Lower lobe of right lung (tissue), 2 donors: Measurements from ENCODE around the gene ATG4D. TPM values are rescaled to one million over a fixed set of nuclear protein-coding genes. Genes with fewer than 3 reads are reported as not detected.

Source experiments
- ATAC-seq, 2 donors: fragments of 200-7000 bp; cut with Tn5 transposase; one replicate each; pipeline ENCODE4 v1.9.1; 2020 to 2022; ENCODE audit warnings: mild to moderate bottlenecking in 2 of 2, moderate library complexity in 2 of 2
- DNase-seq: peaks from one replicate; pipeline ENCODE4 v3.0.0-alpha.2; 2020
- H3K27ac ChIP-seq: fragments of 200-600 bp; one replicate; pipeline ENCODE4 v1.8.0; 2022
- H3K27me3 ChIP-seq: fragments of 200-600 bp; one replicate; pipeline ENCODE4 v1.8.0; 2022; ENCODE audit warnings: low read depth
- H3K36me3 ChIP-seq: fragments of 200-600 bp; one replicate; pipeline ENCODE4 v1.8.0; 2022; ENCODE audit warnings: mild to moderate bottlenecking
- H3K4me1 ChIP-seq: fragments of 200-600 bp; one replicate; pipeline ENCODE4 v1.8.0; 2022
- H3K4me3 ChIP-seq: fragments of 200-600 bp; one replicate; pipeline ENCODE4 v1.8.0; 2022; ENCODE audit warnings: mild to moderate bottlenecking
- H3K9me3 ChIP-seq: fragments of 200-600 bp; one replicate; pipeline ENCODE4 v1.8.0; 2022
- intact Hi-C: fragments of 100-400 bp; cut with DNase I; formaldehyde crosslinking; loops from one replicate; pipeline ENCODE4 v1.11.0; 2022
- total RNA-seq: library from RNA; stranded (reverse); fragmentation: NEBNext Ultra II Directional; extraction: Animal tissue kit (Norgen Biotek cat#: 25700); gene quantifications from one replicate; pipeline ENCODE4 v1.2.1, GENCODE V29; 2021
- TF ChIP-seq, protein P1 (sequence below): fragments of 200-600 bp; IDR thresholded peaks from one replicate; pipeline ENCODE4 v1.8.0; 2022; ENCODE audit warnings: antibody characterized with exemption, mild to moderate bottlenecking
- donor health status: DM: no; HTN: yes; CAD: no; lungs with severe emphysema.

The ATG4D gene
- total RNA-seq, 1 donor from 2014 or later = 22.9 TPM

DNA sequence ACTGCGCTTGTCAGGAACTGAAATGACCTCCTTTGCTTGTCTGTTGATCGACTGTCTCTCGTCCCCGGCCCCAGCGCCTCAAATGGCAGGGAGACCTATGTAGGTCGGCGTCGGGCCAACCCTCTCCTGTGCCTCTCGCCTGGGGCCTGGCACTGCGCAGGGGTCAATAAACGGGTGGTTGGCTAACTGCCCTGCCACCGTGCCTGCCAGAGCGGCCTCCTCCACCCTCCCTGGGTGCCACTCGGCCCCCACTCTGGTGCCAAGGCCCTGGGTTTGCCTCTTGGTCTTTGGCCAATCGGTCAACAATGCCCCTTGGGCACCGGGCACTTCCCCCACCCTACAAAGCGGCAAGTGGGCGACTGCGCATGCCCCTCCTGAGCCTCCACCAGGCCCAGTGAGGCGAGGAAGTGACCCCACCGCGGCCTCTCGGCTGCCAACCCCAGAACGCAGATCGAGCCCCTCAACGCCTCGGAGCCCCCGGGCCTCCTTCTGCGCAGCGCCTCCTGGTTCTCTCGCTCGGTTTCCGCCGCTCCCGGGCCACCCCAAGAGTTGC is 41.7 kb upstream of the ATG4D start:
- Histone ChIP-seq H3K4me1 (peaks cover 56% of the 10 kb centered on the region), H3K27me3 (no peaks in the 10 kb centered on the region), H3K36me3 (peaks cover 26% of the 10 kb centered on the region), H3K27ac (peak overlapping the region; percentile 97), H3K9me3 (no peaks in the 10 kb centered on the region), H3K4me3 (peak overlapping the region; percentile 85)
- DNase-seq (peak; percentile 92), ATAC-seq (peak; percentile 84 to 86)
- intact Hi-C loops = no loop called here
- TF ChIP-seq, protein P1, sequence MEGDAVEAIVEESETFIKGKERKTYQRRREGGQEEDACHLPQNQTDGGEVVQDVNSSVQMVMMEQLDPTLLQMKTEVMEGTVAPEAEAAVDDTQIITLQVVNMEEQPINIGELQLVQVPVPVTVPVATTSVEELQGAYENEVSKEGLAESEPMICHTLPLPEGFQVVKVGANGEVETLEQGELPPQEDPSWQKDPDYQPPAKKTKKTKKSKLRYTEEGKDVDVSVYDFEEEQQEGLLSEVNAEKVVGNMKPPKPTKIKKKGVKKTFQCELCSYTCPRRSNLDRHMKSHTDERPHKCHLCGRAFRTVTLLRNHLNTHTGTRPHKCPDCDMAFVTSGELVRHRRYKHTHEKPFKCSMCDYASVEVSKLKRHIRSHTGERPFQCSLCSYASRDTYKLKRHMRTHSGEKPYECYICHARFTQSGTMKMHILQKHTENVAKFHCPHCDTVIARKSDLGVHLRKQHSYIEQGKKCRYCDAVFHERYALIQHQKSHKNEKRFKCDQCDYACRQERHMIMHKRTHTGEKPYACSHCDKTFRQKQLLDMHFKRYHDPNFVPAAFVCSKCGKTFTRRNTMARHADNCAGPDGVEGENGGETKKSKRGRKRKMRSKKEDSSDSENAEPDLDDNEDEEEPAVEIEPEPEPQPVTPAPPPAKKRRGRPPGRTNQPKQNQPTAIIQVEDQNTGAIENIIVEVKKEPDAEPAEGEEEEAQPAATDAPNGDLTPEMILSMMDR = no peak

DNA sequence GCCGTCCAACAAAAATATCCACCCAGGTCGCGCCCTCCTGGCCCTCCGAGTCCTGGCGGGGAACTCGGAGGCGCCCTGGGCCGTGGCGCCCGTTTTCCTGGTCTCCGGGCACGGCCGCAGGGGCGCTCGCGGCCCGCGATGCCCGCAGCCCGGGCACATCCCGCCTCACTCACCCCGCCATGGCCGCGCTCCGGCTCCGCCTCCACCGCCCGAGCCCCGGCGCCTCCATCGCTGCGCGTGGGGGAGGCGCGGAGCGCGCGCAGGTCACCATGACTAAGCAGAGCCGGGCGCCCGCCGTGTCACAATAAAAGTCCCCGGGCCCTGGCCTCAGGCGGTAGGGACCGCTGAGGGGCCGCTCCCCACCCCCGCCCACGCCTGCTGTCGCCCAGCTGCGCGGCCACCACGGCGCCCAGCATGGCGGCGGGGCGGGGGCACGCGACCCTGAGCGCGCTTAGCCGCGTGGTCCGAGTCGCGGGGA is 41.1 kb upstream of the ATG4D start:
- peaks cover 21% of the 10 kb centered on the region for H3K36me3 ChIP-seq
- H3K27me3 ChIP-seq = no peaks in the 10 kb centered on the region

DNA sequence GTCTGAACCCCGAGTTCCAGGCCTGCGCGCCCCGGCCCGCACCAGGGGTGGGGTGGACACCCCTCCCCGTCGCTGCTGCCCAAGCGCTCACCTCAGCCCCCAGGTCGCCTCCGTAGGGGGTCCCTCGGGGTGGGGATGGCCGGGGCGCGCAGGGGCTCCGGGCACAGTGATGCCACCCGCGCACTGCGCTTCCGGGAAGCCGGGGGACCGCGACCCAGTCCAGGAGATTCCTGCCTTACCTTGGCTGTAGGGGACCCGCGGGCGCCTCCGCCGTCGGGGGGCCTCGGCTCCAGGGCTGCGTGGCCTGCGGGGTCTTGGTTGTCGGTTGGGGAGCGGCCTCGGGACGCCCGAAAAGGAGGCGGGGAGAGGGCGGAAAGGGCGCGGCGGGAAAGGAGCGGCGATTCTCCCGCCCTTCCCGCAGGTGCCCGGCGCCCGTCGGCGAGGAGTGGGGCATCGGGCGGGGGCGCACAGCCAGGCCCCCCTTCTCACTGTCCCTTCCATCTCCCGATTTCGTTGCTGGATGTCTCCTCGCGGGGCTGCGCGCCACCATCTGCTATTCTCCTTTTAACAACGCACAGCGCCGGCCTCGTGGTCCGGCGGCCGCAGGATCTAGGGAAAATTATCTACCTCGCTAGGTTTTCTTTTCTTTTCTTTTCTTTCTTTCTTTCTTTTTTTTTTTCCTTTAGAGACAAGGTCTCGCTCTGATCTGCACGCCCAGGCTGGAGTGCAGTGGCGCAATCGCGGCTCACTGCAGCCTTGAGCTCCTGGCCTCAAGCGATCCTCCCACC is 40.5 kb upstream of the ATG4D start, which contains the start of gene KEAP1:
Gene KEAP1 (minus strand): TSS at position 355 of the 788 bp plus-strand sequence. CDS start 3,323 bp downstream, outside the sequence.
- peak within 1 kb of the TSS; percentile 85 for H3K4me3 ChIP-seq
- peak; percentile 59 for DNase-seq
- ATAC-seq = peak; percentile 34 to 39
- peak within 1 kb of the TSS; percentile 97 for H3K27ac ChIP-seq
- no peaks in the 10 kb centered on the region for H3K27me3 ChIP-seq
- H3K36me3 ChIP-seq = peaks cover 18% of the 10 kb centered on the region
- H3K4me1 ChIP-seq = peaks cover 48% of the 10 kb centered on the region
- H3K9me3 ChIP-seq = no peaks in the 10 kb centered on the region
- intact Hi-C loops = no loop called here
- TF ChIP-seq, protein P1 = no peak

More for the DNA sequence above, 41.1 kb upstream of the ATG4D start:
- Histone ChIP-seq H3K9me3 (no peaks in the 10 kb centered on the region), H3K4me3 (peak overlapping the region; percentile 85), H3K4me1 (peaks cover 51% of the 10 kb centered on the region), H3K27ac (peak overlapping the region; percentile 97)
- intact Hi-C loops = no loop called here
- DNase-seq (peak; percentile 97), ATAC-seq (peak; percentile 96)
- TF ChIP-seq, protein P1 = no peak

DNA sequence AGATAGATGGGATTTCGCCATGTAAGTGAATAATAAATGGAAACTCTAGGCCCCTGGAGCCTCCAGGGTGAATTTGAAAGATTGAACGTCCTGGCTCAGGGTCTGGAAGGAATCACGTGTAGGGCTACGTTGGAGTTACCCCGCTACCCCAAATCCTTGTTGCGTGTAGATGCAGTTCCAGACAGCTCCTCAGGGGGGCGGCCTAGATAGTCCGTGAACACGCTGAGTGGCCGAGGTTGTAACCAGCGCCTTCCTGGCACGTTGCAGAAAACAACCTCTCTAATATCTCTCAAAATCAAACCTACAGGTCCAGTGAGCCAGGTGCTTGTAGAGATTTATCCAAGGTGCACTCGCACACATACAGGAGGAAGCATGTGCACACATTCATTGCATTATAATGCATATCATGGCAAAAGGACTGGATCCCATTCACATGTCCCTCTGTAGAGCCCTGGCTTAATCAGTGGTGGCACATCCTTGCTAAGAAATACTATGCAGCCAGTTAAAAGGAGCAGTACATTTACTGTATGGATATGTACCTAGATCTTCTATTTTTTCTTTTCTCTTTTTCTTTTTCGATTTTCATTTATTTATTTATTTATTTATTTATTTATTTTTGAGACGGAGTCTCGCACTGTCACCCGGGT is 38.0 kb upstream of the ATG4D start:
- H3K4me3 ChIP-seq = no peak overlapping the region
- DNase-seq (peak; percentile 87), ATAC-seq (peak in 1 of 2 donors; percentile 43)
- TF ChIP-seq, protein P1 = peak; percentile 87
- intact Hi-C loops = no loop called here
- no peaks in the 10 kb centered on the region for H3K36me3 ChIP-seq
- H3K27ac ChIP-seq = no peak overlapping the region
- H3K27me3 ChIP-seq = peaks cover 16% of the 10 kb centered on the region
- H3K4me1 ChIP-seq = peaks cover 32% of the 10 kb centered on the region
- H3K9me3 ChIP-seq = no peaks in the 10 kb centered on the region

DNA sequence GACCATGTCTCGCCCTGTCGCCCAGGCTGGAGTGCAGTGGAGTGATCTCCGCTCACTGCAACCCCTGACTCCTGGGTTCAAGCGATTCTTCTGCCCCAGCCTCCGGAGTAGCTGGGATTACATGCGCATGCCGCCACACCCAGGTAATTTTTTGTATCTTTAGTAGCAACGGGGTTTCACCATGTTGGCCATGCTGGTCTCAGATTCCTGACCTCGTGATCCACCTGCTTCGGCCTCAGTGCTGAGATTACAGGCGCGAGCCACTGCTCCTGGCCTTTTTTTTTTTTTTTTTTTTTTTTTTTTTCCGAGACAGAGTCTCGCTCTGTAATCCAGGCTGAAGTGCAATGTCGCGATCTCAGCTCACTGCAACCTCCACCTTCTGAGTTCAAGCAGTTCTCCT is 35.7 kb upstream of the ATG4D start:
- H3K27me3 ChIP-seq = peaks cover 28% of the 10 kb centered on the region
- no peak for ATAC-seq
- no peak overlapping the region for H3K4me3 ChIP-seq
- H3K4me1 ChIP-seq = peaks cover 19% of the 10 kb centered on the region
- intact Hi-C loops = no loop called here
- TF ChIP-seq, protein P1 = no peak
- H3K36me3 ChIP-seq = no peaks in the 10 kb centered on the region
- H3K27ac ChIP-seq = no peak overlapping the region
- no peak for DNase-seq
- no peaks in the 10 kb centered on the region for H3K9me3 ChIP-seq
